GM18861 (cell line): Measurements from ENCODE around the gene GCNT3.
A peak's percentile ranks its signal among the peaks of the same experiment; 100 is the strongest.
"Not testable (repeated sequence)": the region's sequence is repeated elsewhere in the genome, so short reads cannot be mapped to it uniquely, and the experiment has no call there.

ENCODE experiments used
- ATAC-seq: cut with Tn5 transposase; IDR thresholded peaks from one replicate; pipeline ENCODE4 v1.9.1; 2021; ENCODE audit not compliant: unreplicated experiment

Gene GCNT3

GRCh38 chr15:59615661-59616060 is 4.1 kb downstream of the GCNT3 start:
- ATAC-seq, result no peak

- no peak for ATAC-seq
These were observed 4.8 kb downstream of the GCNT3 start for GRCh38 chr15:59616379-59616778.

- no peak for ATAC-seq
These were observed 6.8 kb downstream of the GCNT3 start for GRCh38 chr15:59618406-59618805.

GRCh38 chr15:59622289-59622688 is 10.7 kb downstream of the GCNT3 start:
- ATAC-seq, result no peak

- no peak for ATAC-seq
These were observed 21.1 kb downstream of the GCNT3 start for GRCh38 chr15:59632714-59633113.

GRCh38 chr15:59636184-59636583 is 24.6 kb downstream of the GCNT3 start:
- ATAC-seq, result no peak

GRCh38 chr15:59637507-59637906 is 25.9 kb downstream of the GCNT3 start:
- ATAC-seq, result not testable (repeated sequence)

- ATAC-seq, result no peak
These were observed 30.8 kb downstream of the GCNT3 start for GRCh38 chr15:59642351-59642750.

- no peak for ATAC-seq
These were observed 33.2 kb downstream of the GCNT3 start for GRCh38 chr15:59644756-59645155.

- ATAC-seq, result not testable (repeated sequence)
These were observed 34.2 kb downstream of the GCNT3 start for GRCh38 chr15:59645812-59646211.

- no peak for ATAC-seq
These were observed 34.7 kb downstream of the GCNT3 start for GRCh38 chr15:59646277-59646676.

GRCh38 chr15:59647085-59647484 is 35.5 kb downstream of the GCNT3 start:
- no peak for ATAC-seq

- ATAC-seq, result no peak
These were observed 38.0 kb downstream of the GCNT3 start for GRCh38 chr15:59649603-59650002.

GRCh38 chr15:59654046-59654445 is 42.5 kb downstream of the GCNT3 start:
- no peak for ATAC-seq

- ATAC-seq, result peak; percentile 96
These were observed 45.5 kb downstream of the GCNT3 start, which contains the start of gene GTF2A2 for GRCh38 chr15:59656897-59657634. Gene GTF2A2 (minus strand): TSS chr15:59657515. CDS start chr15:59652277, 5,238 bp downstream.

GRCh38 chr15:59657635-59658125 is 46.1 kb downstream of the GCNT3 start:
- no peak for ATAC-seq

- no peak for ATAC-seq
These were observed 47.8 kb downstream of the GCNT3 start for GRCh38 chr15:59659366-59659765.

- no peak for ATAC-seq
These were observed 50.7 kb downstream of the GCNT3 start for GRCh38 chr15:59662260-59662659.

GRCh38 chr15:59668556-59668955 is 57.0 kb downstream of the GCNT3 start:
- no peak for ATAC-seq
